ENCODE data around the gene WFDC8. TPM values are rescaled to one million over a fixed set of nuclear protein-coding genes. Genes with fewer than 3 reads are reported as not detected.

Gene WFDC8
- total and polyA plus RNA-seq, 2 of the 13 experiments (the other 11 are each of a cell fraction or from before 2014, with no cell fraction given) = not detected

GRCh38 chr20:45592574-45593189, 13.6 kb upstream of the WFDC8 start (continued):
- TF ChIP-seq HNF1A (IDR thresholded peaks at IDR 0.05; ENCODE audit: low read depth) = no peak
- no peak for TF ChIP-seq HNF1A (CRISPR knock-in tag; IDR thresholded peaks at IDR 0.05; ENCODE audit: borderline replicate concordance)
- no peak for TF ChIP-seq ZNF83 (CRISPR knock-in tag; IDR thresholded peaks at IDR 0.05; ENCODE audit: borderline replicate concordance)
- TF ChIP-seq, protein P1, sequence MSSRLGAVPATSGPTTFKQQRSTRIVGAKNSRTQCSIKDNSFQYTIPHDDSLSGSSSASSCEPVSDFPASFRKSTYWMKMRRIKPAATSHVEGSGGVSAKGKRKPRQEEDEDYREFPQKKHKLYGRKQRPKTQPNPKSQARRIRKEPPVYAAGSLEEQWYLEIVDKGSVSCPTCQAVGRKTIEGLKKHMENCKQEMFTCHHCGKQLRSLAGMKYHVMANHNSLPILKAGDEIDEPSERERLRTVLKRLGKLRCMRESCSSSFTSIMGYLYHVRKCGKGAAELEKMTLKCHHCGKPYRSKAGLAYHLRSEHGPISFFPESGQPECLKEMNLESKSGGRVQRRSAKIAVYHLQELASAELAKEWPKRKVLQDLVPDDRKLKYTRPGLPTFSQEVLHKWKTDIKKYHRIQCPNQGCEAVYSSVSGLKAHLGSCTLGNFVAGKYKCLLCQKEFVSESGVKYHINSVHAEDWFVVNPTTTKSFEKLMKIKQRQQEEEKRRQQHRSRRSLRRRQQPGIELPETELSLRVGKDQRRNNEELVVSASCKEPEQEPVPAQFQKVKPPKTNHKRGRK (CRISPR knock-in tag; IDR thresholded peaks at IDR 0.05) = 0 out of 2 replicates have a peak, but pooled peaks have one; percentile 41
- TF ChIP-seq FOXA1 (IDR thresholded peaks at IDR 0.05) = no peak
- 0 out of 2 replicates have a peak, but pooled peaks have one; percentile 16 for TF ChIP-seq FOXA1 (CRISPR knock-in tag; IDR thresholded peaks at IDR 0.05)
- TF ChIP-seq ZNF607 (CRISPR knock-in tag; IDR thresholded peaks at IDR 0.05; ENCODE audit: borderline replicate concordance) = no peak
- TF ChIP-seq ZNF441 (CRISPR knock-in tag; IDR thresholded peaks at IDR 0.05; ENCODE audit: borderline replicate concordance) = no peak
- no peak for TF ChIP-seq MAF1 (CRISPR knock-in tag; IDR thresholded peaks at IDR 0.05; ENCODE audit: borderline replicate concordance)
- no peak for TF ChIP-seq SP5 (CRISPR knock-in tag; IDR thresholded peaks at IDR 0.05; ENCODE audit: borderline replicate concordance, low read depth)
- no peak for TF ChIP-seq ZNF350 (CRISPR knock-in tag; IDR thresholded peaks at IDR 0.05; ENCODE audit: borderline replicate concordance, low read depth)
- no peak for TF ChIP-seq ZMAT3 (CRISPR knock-in tag; conservative IDR thresholded peaks at IDR 0.05)
- TF ChIP-seq ELF1 (CRISPR knock-in tag; IDR thresholded peaks at IDR 0.05) = no peak
- no peak for TF ChIP-seq ZNF207 (IDR thresholded peaks at IDR 0.05; ENCODE audit: borderline replicate concordance)
- TF ChIP-seq FOXO1 (CRISPR knock-in tag; IDR thresholded peaks at IDR 0.05) = no peak
- no peak for TF ChIP-seq KLF12 (CRISPR knock-in tag; IDR thresholded peaks at IDR 0.05; ENCODE audit: borderline replicate concordance)
- no peak for TF ChIP-seq ZNF12 (CRISPR knock-in tag; IDR thresholded peaks at IDR 0.05)
- TF ChIP-seq TEF (CRISPR knock-in tag; IDR thresholded peaks at IDR 0.05) = no peak
